Duodenal mucosa (tissue), 2 donors: ENCODE measurements around the gene ARHGAP28.

Source experiments
- H3K27ac ChIP-seq: one replicate; pipeline ENCODE4 v1.7.0; 2013; ENCODE audit warnings: low read depth, low read length
- H3K27me3 ChIP-seq, 2 donors: one replicate each; pipeline ENCODE4 v1.7.0; 2013; ENCODE audit warnings: low read length in 2 of 2, control low read depth in 1 of 2; ENCODE audit not compliant: insufficient read depth in 2 of 2, control insufficient read depth in 1 of 2
- H3K36me3 ChIP-seq, 2 donors: one replicate each; pipeline ENCODE4 v1.7.0; 2013; ENCODE audit warnings: low read length in 2 of 2, control low read depth in 1 of 2; ENCODE audit not compliant: insufficient read depth in 2 of 2, control insufficient read depth in 1 of 2
- H3K4me1 ChIP-seq, 2 donors: one replicate each; pipeline ENCODE4 v1.7.0; 2013; ENCODE audit warnings: low read length in 2 of 2, control low read depth in 1 of 2; ENCODE audit not compliant: insufficient read depth in 2 of 2, control insufficient read depth in 1 of 2
- H3K4me3 ChIP-seq, 2 donors: one replicate each; pipeline ENCODE4 v1.7.0; 2013; ENCODE audit warnings: low read length in 2 of 2, low read depth in 1 of 2
- H3K9ac ChIP-seq, 2 donors: one replicate each; pipeline ENCODE4 v1.7.0; 2013; ENCODE audit warnings: low read length in 2 of 2, low read depth in 1 of 2
- H3K9me3 ChIP-seq, 2 donors: one replicate each; pipeline ENCODE4 v1.7.0; 2013; ENCODE audit warnings: low read length in 2 of 2, control low read depth in 1 of 2; ENCODE audit not compliant: control insufficient read depth in 1 of 2

ARHGAP28 gene

DNA sequence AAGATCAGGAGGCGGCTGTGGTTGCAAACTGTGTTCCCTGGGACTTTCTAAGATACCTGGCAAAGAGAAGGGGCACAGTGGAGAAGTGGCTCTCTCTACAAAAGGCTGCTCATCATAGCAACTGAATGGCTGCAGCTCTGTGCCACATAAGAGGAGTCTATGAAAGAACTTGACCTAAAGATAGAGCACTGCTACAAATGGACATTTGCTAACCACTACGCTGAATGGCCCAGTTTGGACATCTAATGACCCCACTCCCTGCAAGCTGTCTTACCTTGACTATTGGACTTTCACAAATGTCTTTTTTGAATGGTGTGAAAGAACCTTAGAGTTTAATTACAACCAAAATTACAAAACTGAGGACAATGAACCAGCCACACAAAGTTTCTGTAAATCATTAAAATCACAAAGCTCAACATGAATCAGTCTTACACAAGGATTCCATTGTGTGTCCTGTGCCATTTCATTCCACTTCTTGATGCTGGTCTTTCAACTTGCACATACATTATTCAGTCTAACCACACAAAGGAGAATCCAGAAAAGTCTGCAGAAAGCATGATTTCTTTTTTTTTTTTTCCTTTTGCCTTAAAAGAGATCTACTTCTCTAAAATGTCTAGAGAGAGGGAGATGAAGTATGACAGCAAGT lies 234.1 kb downstream of the ARHGAP28 start:
- Histone ChIP-seq H3K4me3 (no peak overlapping the region), H3K9ac (no peak overlapping the region), H3K4me1 (peaks cover 8 to 16% of the 10 kb centered on the region in 2 donors), H3K27ac (no peak overlapping the region), H3K36me3 (no peaks in the 10 kb centered on the region), H3K9me3 (peaks cover 0 to 3% of the 10 kb centered on the region in 2 donors), H3K27me3 (no peaks in the 10 kb centered on the region)
